MG63 (cell line): ENCODE measurements around the gene HS3ST4. TPM values are rescaled to one million over a fixed set of nuclear protein-coding genes. Genes with fewer than 3 reads are reported as not detected.
"Not testable (repeated sequence)": the region's sequence is repeated elsewhere in the genome, so short reads cannot be mapped to it uniquely, and the experiment has no call there.

Experiments used
- DNase-seq: peaks from one replicate; pipeline ENCODE4 v3.0.0-alpha.2; 2020
- H3K27me3 ChIP-seq: fragments of 250-450 bp; sonication (Bioruptor Pico); 2 replicates; pipeline ENCODE4 v1.5.1; 2020; ENCODE audit warnings: mild to moderate bottlenecking, moderate library complexity
- H3K36me3 ChIP-seq: fragments of 250-450 bp; sonication (Bioruptor Pico); 2 replicates; pipeline ENCODE4 v1.5.1; 2020; ENCODE audit warnings: mild to moderate bottlenecking, moderate library complexity
- H3K4me3 ChIP-seq: fragments of 250-450 bp; sonication (Bioruptor Pico); 2 replicates; pipeline ENCODE4 v1.5.1; 2020; ENCODE audit warnings: mild to moderate bottlenecking, moderate library complexity
- H3K9me3 ChIP-seq: fragments of 250-450 bp; sonication (Bioruptor Pico); 2 replicates; pipeline ENCODE4 v1.5.1; 2020; ENCODE audit warnings: mild to moderate bottlenecking, moderate library complexity
- total RNA-seq: library from RNA; depleted of rRNA; stranded (reverse); fragments of >200 nt; shearing (Covaris generic); gene quantifications from 2 replicates; pipeline ENCODE4 v1.2.3, GENCODE V29; 2014; ENCODE audit warnings: low replicate concordance

HS3ST4 gene
- total RNA-seq, 1 experiment from 2014 or later = 0.23 TPM

DNA sequence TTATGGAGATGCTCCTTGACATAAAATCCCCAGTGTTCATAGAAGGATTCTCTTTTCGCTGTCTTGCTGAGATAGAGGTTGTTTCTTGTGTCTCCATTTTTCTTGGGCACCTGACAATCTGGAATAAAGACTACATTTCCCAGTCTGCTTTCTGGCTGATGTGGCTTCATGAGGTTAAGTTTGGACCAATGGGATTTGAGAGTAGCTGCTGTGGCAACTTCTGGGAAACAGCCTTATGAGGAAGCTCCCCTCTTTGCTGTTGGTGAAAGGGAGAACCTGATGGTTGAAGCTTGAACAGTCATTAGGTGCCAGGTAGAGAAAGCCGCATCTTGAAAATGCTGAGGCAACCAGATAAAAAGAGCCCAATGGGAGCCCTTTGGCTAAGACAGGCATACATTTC, 24.4 kb downstream of the HS3ST4 start:
- no peak for DNase-seq
- Histone ChIP-seq H3K36me3 (no peaks in the 10 kb centered on the region), H3K4me3 (no peak overlapping the region), H3K27me3 (no peaks in the 10 kb centered on the region; the same call in 1 of the 2 replicates), H3K9me3 (no peaks in the 10 kb centered on the region)

DNA sequence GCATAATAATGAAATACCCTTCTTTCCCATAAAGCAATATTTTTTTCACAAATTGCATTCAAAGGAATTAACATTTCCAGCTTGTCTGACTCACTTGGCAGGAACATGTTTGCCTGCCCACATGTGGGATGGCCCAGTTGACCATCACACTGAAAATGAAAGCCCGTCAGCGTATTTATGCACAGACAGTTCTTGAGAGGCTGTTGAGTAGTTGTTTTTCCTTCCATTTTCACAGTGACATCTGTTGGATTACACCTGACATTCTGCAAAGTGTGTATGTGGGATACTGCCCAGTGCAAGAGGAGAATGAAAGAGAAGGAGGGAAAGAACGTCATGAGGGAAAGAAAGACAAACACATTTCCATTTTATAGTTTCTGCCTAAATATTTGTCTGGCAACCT, 29.7 kb downstream of the HS3ST4 start:
- Histone ChIP-seq H3K9me3 (no peaks in the 10 kb centered on the region), H3K4me3 (no peak overlapping the region), H3K27me3 (peaks cover 2% of the 10 kb centered on the region; the same call in 1 of the 2 replicates), H3K36me3 (no peaks in the 10 kb centered on the region)
- no peak for DNase-seq

DNA sequence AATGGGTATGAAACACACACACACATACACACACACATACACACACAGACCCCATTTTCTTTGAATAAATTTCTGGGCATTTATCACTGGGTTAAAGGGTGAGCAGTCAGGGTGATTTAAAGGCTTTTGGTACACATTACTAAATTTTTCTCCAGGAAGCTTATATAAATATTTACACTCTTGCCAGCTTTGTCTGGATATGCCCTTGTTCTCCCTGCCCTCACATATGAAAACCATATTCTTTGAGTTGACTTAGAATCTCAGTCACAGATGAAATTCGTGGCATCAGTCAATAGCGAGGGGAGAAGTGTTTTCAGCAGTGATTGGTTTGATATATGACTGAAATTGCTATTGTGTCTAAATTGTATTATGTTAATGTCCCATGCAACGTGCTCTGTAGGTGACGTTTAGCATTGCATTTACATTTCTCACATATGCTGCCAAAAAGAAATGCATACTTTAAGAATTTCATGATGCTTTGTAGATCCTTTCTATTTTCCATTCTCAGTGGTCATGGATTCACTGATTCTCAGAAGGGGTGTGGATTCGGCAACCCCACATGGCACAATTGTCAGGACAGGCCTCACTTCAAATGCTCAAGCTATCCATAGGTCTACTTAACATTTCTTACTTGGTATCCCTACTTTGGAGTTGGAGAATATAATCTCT, 34.8 kb downstream of the HS3ST4 start:
- Histone ChIP-seq H3K36me3 (no peaks in the 10 kb centered on the region), H3K27me3 (peaks cover 8% of the 10 kb centered on the region; the same call in 1 of the 2 replicates), H3K9me3 (no peaks in the 10 kb centered on the region), H3K4me3 (no peak overlapping the region)
- DNase-seq = no peak

DNA sequence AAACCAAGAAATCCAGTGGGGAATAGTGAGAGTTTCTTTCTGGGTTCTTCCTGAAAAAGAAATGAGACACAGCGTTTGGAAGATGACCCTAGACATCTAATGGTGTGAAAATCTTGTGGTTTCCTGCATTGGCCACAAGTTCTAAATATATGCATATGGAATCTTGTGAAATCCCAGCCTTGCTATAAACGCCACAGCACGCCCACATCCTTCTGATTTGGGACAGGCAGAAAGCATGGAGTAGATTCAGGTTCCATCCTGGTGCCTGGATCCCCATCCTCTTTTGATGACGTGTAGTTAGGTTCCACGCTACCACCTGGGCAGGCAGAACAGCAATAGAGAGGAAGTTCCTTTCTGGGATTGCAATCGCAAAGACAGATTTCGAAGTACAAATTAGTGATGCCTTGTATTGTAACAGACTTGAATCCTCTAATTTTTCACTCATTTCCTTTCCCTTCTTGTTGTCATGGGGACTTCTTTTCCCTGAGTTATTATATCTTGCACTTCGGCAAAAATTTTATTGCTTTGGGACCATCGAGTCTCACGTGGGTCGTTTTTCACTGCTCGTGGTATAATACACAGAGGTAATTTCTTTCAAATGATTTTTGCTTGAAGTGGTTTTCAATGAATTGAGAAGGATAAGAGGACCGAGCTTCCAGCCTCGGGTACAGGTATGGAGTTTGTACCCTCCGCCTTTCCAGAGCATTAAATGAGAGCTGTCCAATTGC, 37.6 kb downstream of the HS3ST4 start:
- no peak for DNase-seq
- Histone ChIP-seq H3K9me3 (no peaks in the 10 kb centered on the region), H3K36me3 (no peaks in the 10 kb centered on the region), H3K27me3 (peaks cover 6% of the 10 kb centered on the region; the same call in 1 of the 2 replicates), H3K4me3 (no peak overlapping the region)

DNA sequence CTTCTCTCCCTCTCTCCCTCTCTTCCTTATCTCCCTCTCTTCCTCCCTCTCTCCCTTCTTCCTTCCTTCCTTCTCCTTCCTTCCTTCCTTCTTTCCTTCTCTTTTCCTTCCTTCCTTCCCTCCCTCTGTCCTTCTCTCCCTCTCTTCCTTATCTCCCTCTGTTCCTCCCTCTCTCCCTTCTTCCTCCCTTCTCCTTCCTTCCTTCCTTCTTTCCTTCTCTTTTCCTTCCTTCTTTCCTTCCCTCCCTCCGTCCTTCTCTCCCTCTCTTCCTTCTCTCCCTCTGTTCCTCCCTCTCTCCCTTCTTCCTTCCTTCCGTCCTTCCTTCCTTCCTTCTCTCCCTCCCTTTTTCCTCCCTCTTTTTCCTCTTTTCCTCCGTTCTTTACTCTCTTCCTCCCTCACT, 38.6 kb downstream of the HS3ST4 start:
- no peaks in the 10 kb centered on the region for H3K36me3 ChIP-seq

DNA sequence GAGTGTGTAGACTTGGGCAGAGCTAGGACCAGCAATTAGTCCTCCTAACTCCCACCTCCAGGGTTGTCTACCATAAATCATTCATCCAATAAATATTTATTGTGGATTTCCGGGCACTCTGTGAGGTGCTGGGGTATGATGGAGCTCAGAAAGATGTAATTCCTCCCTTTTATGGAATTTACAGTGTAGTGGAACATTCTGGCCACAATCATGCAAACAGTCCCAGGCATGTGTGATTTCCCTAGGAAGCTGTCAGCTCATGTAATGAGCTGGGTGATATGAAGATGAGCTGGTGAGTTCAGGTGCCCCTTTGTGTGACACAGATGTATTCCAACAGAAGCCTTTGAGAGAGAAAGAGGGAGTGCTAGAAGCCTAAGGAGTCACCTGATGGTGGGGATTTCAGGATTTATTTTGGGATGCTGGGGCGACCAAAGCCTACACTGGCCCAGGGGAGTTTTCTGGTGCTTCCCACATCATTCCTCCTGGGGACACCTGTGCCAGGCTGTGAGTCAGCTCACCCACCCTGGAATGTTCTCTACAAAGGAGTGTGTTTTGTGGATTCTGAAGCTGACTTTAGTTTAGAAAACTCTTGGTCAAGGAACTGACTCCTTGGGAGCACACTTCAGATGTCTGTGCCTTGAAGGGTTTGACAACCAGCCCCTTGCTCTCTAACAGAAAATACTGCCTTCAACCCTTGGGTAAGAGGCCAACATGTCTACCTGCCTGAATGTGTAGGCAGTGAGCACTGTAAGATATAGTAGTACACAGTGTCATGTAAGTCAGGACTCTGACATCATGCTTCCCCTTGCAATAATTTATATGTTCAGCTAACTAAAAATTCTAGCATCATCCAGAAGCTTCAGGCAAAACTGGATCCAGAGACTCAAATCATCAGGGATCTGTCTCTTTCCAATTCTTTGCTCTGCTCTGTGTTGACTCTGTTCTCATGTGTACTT, 42.9 kb downstream of the HS3ST4 start:
- H3K4me3 ChIP-seq = no peak overlapping the region
- H3K36me3 ChIP-seq = no peaks in the 10 kb centered on the region
- no peaks in the 10 kb centered on the region for H3K9me3 ChIP-seq
- no peaks in the 10 kb centered on the region for H3K27me3 ChIP-seq
- DNase-seq = no peak

More for the DNA sequence above, 38.6 kb downstream of the HS3ST4 start:
- DNase-seq = no peak
- no peak overlapping the region for H3K4me3 ChIP-seq
- no peaks in the 10 kb centered on the region for H3K9me3 ChIP-seq
- H3K27me3 ChIP-seq = peaks cover 6% of the 10 kb centered on the region; the same call in 1 of the 2 replicates

- no peak overlapping the region for H3K4me3 ChIP-seq
- no peaks in the 10 kb centered on the region for H3K9me3 ChIP-seq
- no peaks in the 10 kb centered on the region for H3K36me3 ChIP-seq
- H3K27me3 ChIP-seq = no peaks in the 10 kb centered on the region
- DNase-seq = no peak
Measured at GRCh38 chr16:25735645-25736044, 43.9 kb downstream of the HS3ST4 start.

- Histone ChIP-seq H3K9me3 (no peaks in the 10 kb centered on the region), H3K4me3 (no peak overlapping the region), H3K27me3 (no peaks in the 10 kb centered on the region), H3K36me3 (no peaks in the 10 kb centered on the region)
- peak; percentile 8 for DNase-seq
Measured at GRCh38 chr16:25747160-25747758, 55.5 kb downstream of the HS3ST4 start.

DNA sequence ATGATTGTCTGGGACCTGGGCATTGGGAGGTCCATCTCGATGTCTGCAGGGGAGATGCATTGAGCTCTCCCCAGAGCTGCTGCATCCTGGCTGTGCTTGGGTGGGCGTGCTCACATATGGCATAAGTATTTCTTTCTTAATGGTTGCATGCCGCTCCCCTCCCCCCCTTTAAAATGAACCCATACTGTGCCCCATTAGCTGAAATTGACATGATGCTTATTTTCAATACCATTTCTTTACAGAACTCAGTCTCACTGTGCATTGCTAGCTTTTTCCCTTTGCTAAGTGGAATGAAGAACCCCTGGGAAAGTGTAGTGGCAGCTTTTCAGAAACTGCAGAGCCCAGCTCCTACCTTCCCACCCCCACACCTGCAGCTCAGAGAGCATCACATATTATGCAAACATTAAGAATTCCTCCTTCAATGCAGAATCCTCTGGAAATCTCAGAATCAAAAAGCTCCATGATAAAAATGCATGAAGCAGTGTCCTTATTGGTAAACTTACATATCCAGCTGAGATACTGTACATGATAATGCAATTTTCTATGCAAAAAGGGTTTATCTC, 56.4 kb downstream of the HS3ST4 start:
- Histone ChIP-seq H3K27me3 (no peaks in the 10 kb centered on the region), H3K36me3 (no peaks in the 10 kb centered on the region), H3K9me3 (no peaks in the 10 kb centered on the region), H3K4me3 (no peak overlapping the region)
- no peak for DNase-seq

GRCh38 chr16:25750488-25751216, 58.9 kb downstream of the HS3ST4 start:
- H3K27me3 ChIP-seq = no peaks in the 10 kb centered on the region
- no peaks in the 10 kb centered on the region for H3K36me3 ChIP-seq
- no peak for DNase-seq
- no peaks in the 10 kb centered on the region for H3K9me3 ChIP-seq
- no peak overlapping the region for H3K4me3 ChIP-seq

DNA sequence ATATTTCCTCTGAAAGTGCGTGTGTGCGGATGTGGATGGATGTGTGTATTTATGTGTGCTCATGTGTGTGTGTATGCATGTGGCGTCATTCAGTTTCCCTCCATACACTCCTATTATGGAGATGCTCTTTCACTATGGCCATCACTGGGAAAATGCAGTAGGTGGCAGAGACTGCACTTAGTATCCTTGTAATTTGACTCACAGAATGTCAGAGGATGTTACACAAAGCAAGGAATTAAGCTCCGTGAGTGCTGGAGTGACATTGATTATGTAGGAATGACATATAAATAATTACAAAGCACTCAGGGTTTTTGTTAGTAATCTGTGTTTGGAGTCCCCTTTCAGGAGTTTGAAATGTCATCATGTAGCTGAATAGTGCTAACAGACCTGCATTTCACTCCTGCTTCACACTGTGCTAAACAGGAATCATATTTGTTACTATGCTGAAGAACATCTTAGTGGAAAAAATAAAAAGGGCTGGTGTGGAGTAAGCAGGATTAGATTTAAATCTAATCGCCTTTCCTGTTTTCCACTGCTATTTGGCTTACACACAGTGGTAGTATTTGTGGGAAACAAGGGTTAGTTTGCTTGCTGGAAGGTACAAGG, 59.6 kb downstream of the HS3ST4 start:
- H3K9me3 ChIP-seq = no peaks in the 10 kb centered on the region
- no peaks in the 10 kb centered on the region for H3K36me3 ChIP-seq
- DNase-seq = no peak
- H3K27me3 ChIP-seq = no peaks in the 10 kb centered on the region
- H3K4me3 ChIP-seq = no peak overlapping the region

GRCh38 chr16:25764466-25764865, 72.7 kb downstream of the HS3ST4 start:
- no peaks in the 10 kb centered on the region for H3K9me3 ChIP-seq
- no peak overlapping the region for H3K4me3 ChIP-seq
- DNase-seq = no peak
- H3K36me3 ChIP-seq = no peaks in the 10 kb centered on the region
- H3K27me3 ChIP-seq = no peaks in the 10 kb centered on the region

DNA sequence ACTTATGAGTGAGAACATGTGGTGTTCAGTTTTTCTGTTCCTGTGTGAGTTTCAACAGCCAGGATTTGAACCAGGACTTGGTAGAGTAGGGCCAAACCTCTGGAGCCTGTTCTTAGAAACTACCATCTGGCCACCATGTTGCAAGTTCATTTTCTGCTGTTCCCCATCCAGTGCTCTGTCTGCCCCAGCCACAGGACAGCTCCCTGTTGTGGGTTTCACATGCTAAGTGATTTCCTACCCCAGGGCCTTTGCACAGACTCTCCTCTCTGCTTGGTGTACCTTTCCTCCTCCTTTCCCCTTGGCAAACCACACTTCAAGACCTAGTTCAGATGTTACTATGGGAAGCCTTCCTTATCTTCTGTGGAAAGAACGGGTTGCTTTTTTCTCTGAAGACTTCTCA, 79.5 kb downstream of the HS3ST4 start:
- Histone ChIP-seq H3K27me3 (no peaks in the 10 kb centered on the region), H3K9me3 (no peaks in the 10 kb centered on the region), H3K36me3 (no peaks in the 10 kb centered on the region), H3K4me3 (no peak overlapping the region)
- DNase-seq = no peak

DNA sequence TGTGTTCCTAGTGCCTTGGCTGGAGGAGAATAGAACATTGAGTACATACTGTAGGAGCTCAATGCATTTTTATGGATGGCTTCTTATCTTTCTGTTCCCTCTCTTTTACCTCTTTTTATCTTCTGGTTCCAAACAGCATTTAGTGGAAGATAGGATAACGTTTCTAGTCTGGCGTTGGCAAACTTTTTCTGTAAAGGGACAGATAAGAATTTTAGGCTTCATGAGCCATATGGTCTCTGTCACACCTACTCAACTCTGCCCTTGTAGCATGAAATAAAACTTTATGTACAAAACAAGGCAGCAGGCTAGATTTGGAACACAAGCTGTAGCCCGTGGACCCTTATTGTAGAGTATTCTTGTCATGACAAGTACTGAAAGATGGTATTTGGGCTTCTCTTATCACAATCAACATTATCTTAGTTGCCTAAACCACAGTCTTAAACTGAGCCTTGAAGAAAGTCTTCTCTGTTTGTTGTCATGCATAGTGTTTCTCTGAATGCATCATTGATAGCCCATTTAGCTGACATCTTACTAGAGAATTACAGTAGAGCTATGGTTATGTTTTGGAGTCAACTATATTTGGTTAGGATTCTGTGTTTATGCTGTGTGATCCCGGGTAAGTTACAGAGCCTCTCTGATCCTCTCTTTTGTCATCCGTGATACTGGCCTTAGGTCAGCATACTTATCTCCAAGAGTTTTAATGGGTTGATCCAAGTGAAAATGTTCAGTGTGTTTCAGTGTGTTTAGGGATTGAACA, 80.2 kb downstream of the HS3ST4 start:
- H3K27me3 ChIP-seq = no peaks in the 10 kb centered on the region

DNA sequence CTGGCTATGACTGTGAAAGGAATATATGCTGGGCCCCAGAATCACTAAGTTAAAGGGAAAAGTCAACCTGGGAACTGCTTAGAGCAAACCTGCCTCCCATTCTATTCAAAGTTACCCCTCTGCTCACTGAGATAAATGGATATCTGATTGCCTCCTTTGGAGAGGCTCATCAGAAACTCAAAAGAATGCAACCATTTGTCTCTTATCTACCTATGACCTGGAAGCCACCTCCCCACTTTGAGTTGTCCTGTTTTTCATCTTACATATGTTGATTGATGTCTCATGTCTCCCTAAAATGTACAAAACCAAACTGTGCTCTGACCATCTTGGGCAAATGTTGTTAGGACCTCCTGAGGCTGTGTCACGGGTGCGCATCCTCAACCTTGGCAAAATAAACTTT, 84.5 kb downstream of the HS3ST4 start:
- H3K9me3 ChIP-seq, H3K4me3 ChIP-seq, DNase-seq, H3K36me3 ChIP-seq, H3K27me3 ChIP-seq: not testable (repeated sequence)

More for the DNA sequence above, 80.2 kb downstream of the HS3ST4 start:
- DNase-seq = no peak
- Histone ChIP-seq H3K4me3 (no peak overlapping the region), H3K9me3 (no peaks in the 10 kb centered on the region), H3K36me3 (no peaks in the 10 kb centered on the region)
